SU-DHL-6 (cell line): Measurements from ENCODE around the gene RYR2.

Experiments
- H2AFZ ChIP-seq: fragments of 200-600 bp; sonication (generic); 2 replicates; pipeline ENCODE4 v1.6.1; 2014; ENCODE audit warnings: low read depth, mild to moderate bottlenecking, moderate library complexity, mixed read lengths, antibody characterized with exemption, low read length; ENCODE audit not compliant: severe bottlenecking
- H3F3A ChIP-seq: fragments of 200-600 bp; shearing (Covaris generic); 2 replicates; pipeline ENCODE4 v1.6.0; 2016; ENCODE audit warnings: antibody characterized with exemption, mild to moderate bottlenecking; ENCODE audit not compliant: insufficient read depth
- H3K27ac ChIP-seq: fragments of 200-600 bp; sonication (generic); 2 replicates; pipeline ENCODE4 v1.5.1; 2016; ENCODE audit warnings: low read depth, mild to moderate bottlenecking, low read length, moderate library complexity, mixed read lengths
- H3K27me3 ChIP-seq: fragments of 200-600 bp; sonication (generic), shearing (Covaris generic); 2 replicates; pipeline ENCODE4 v1.6.0; 2014; ENCODE audit warnings: mild to moderate bottlenecking, low read length
- H3K36me3 ChIP-seq: fragments of 200-600 bp; sonication (generic); 2 replicates; pipeline ENCODE4 v1.6.1; 2014; ENCODE audit warnings: mild to moderate bottlenecking, low read length, mixed read lengths
- H3K4me2 ChIP-seq: fragments of 300-600, 200-600 bp; shearing (Covaris generic), sonication (generic); 2 replicates; pipeline ENCODE4 v1.6.0; 2014; ENCODE audit warnings: low read length, low read depth, mild to moderate bottlenecking; ENCODE audit not compliant: poor library complexity, severe bottlenecking
- H3K4me3 ChIP-seq: fragments of 200-600 bp; sonication (generic); 2 replicates; pipeline ENCODE4 v1.5.1; 2014; ENCODE audit warnings: antibody characterized with exemption, low read length, mild to moderate bottlenecking, mixed read lengths; ENCODE audit not compliant: insufficient read depth, poor library complexity, severe bottlenecking
- H3K79me2 ChIP-seq: fragments of 200-600 bp; sonication (generic); 2 replicates; pipeline ENCODE4 v1.6.1; 2014; ENCODE audit warnings: mild to moderate bottlenecking, low read length, moderate library complexity; ENCODE audit not compliant: insufficient read depth
- H3K9ac ChIP-seq: fragments of 200-600 bp; sonication (generic); 2 replicates; pipeline ENCODE4 v1.7.0; 2014; ENCODE audit warnings: mild to moderate bottlenecking, low read length
- H3K9me2 ChIP-seq: fragments of 200-600 bp; sonication (generic); replicated peaks from 2 replicates; pipeline ENCODE4 v1.6.1; 2014; ENCODE audit warnings: low read length; ENCODE audit not compliant: insufficient read depth
- H3K9me3 ChIP-seq: fragments of 200-600 bp; sonication (generic); 2 replicates; pipeline ENCODE4 v1.6.1; 2014; ENCODE audit warnings: low read length, mixed read lengths; ENCODE audit not compliant: insufficient read depth
- H4K20me1 ChIP-seq: fragments of 200-600 bp; sonication (generic); 2 replicates; pipeline ENCODE4 v1.6.1; 2014; ENCODE audit warnings: low read depth, mild to moderate bottlenecking, antibody characterized with exemption, low read length, moderate library complexity, mixed read lengths
- EZH2phosphoT487 ChIP-seq: fragments of 200-600 bp; sonication (generic), shearing (Covaris generic); conservative IDR thresholded peaks from 2 replicates; pipeline ENCODE4 v1.6.1; 2018; ENCODE audit warnings: mild to moderate bottlenecking, antibody characterized with exemption, low read length, moderate library complexity, mixed read lengths
- TF ChIP-seq, protein P1 (sequence below): fragments of 200-600 bp; sonication (generic); IDR thresholded peaks from one replicate; pipeline ENCODE4 v1.5.1; 2017; ENCODE audit warnings: antibody characterized with exemption, mild to moderate bottlenecking, low read length, moderate library complexity; ENCODE audit not compliant: insufficient read depth, poor library complexity, severe bottlenecking

Gene RYR2

GRCh38 chr1:237751090-237751489 is 709.1 kb downstream of the RYR2 start:
- no peaks in the 10 kb centered on the region for H4K20me1 ChIP-seq
- H3K27me3 ChIP-seq: no peaks in the 10 kb centered on the region
- H2AFZ ChIP-seq: no peak overlapping the region
- H3K27ac ChIP-seq: no peak overlapping the region
- no peaks in the 10 kb centered on the region for H3K79me2 ChIP-seq
- no peak overlapping the region for H3K9ac ChIP-seq
- H3K4me2 ChIP-seq: no peak overlapping the region
- no peak overlapping the region for H3K4me3 ChIP-seq
- H3K9me2 ChIP-seq: no peaks in the 10 kb centered on the region
- no peaks in the 10 kb centered on the region for H3K9me3 ChIP-seq
- no peaks in the 10 kb centered on the region for H3K36me3 ChIP-seq
- TF ChIP-seq, protein P1, sequence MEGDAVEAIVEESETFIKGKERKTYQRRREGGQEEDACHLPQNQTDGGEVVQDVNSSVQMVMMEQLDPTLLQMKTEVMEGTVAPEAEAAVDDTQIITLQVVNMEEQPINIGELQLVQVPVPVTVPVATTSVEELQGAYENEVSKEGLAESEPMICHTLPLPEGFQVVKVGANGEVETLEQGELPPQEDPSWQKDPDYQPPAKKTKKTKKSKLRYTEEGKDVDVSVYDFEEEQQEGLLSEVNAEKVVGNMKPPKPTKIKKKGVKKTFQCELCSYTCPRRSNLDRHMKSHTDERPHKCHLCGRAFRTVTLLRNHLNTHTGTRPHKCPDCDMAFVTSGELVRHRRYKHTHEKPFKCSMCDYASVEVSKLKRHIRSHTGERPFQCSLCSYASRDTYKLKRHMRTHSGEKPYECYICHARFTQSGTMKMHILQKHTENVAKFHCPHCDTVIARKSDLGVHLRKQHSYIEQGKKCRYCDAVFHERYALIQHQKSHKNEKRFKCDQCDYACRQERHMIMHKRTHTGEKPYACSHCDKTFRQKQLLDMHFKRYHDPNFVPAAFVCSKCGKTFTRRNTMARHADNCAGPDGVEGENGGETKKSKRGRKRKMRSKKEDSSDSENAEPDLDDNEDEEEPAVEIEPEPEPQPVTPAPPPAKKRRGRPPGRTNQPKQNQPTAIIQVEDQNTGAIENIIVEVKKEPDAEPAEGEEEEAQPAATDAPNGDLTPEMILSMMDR: no peak
- no peak for TF ChIP-seq EZH2phosphoT487
- no peaks in the 10 kb centered on the region for H3F3A ChIP-seq

- Histone ChIP-seq H3K9me3 (no peaks in the 10 kb centered on the region), H4K20me1 (no peaks in the 10 kb centered on the region), H3K27ac (no peak overlapping the region), H3F3A (no peaks in the 10 kb centered on the region), H3K79me2 (no peaks in the 10 kb centered on the region), H2AFZ (no peak overlapping the region), H3K4me2 (no peak overlapping the region), H3K9me2 (no peaks in the 10 kb centered on the region), H3K9ac (no peak overlapping the region), H3K36me3 (no peaks in the 10 kb centered on the region), H3K27me3 (no peaks in the 10 kb centered on the region), H3K4me3 (no peak overlapping the region)
- no peak for TF ChIP-seq EZH2phosphoT487
- TF ChIP-seq, protein P1: no peak
Measured at GRCh38 chr1:237754627-237755026, 712.6 kb downstream of the RYR2 start.

GRCh38 chr1:237756304-237756967 is 714.5 kb downstream of the RYR2 start:
- Histone ChIP-seq H3K79me2 (no peaks in the 10 kb centered on the region), H3K9me2 (no peaks in the 10 kb centered on the region), H3K27ac (no peak overlapping the region), H3K4me2 (no peak overlapping the region), H3K9me3 (no peaks in the 10 kb centered on the region), H3K9ac (no peak overlapping the region), H3K4me3 (no peak overlapping the region), H3K27me3 (no peaks in the 10 kb centered on the region), H4K20me1 (no peaks in the 10 kb centered on the region), H2AFZ (no peak overlapping the region), H3K36me3 (no peaks in the 10 kb centered on the region), H3F3A (no peaks in the 10 kb centered on the region)
- TF ChIP-seq EZH2phosphoT487: no peak
- TF ChIP-seq, protein P1: no peak
